Progenitor cell of endocrine pancreas (in vitro differentiated cells): ENCODE data around the gene SEMA4A. TPM values are rescaled to one million over a fixed set of nuclear protein-coding genes. Genes with fewer than 3 reads are reported as not detected.

ENCODE experiments used
- DNase-seq: peaks from one replicate; pipeline ENCODE4 v3.0.0; 2021; ENCODE audit warnings: low spot score; ENCODE audit not compliant: unreplicated experiment
- H3K27ac Mint-ChIP-seq: 2 replicates; pipeline ENCODE4 v1.8.0; 2021; ENCODE audit warnings: mild to moderate bottlenecking, moderate library complexity, mixed read lengths
- H3K27me3 Mint-ChIP-seq: 2 replicates; pipeline ENCODE4 v1.8.0; 2021; ENCODE audit warnings: mixed read lengths
- H3K36me3 Mint-ChIP-seq: 2 replicates; pipeline ENCODE4 v1.8.0; 2022; ENCODE audit warnings: mixed read lengths; ENCODE audit not compliant: insufficient read depth
- H3K4me1 Mint-ChIP-seq: 2 replicates; pipeline ENCODE4 v1.8.0; 2021; ENCODE audit warnings: low read depth, mixed read lengths
- H3K4me3 Mint-ChIP-seq: 2 replicates; pipeline ENCODE4 v1.8.0; 2021; ENCODE audit warnings: low read depth, mild to moderate bottlenecking, moderate library complexity, mixed read lengths
- H3K9me3 Mint-ChIP-seq: 2 replicates; pipeline ENCODE4 v1.8.0; 2021; ENCODE audit warnings: low read depth, mixed read lengths
- total RNA-seq: library from RNA; stranded (reverse); gene quantifications from 2 replicates; pipeline ENCODE4 v1.2.1, GENCODE V29; 2021
- TF ChIP-seq, protein P1 (sequence below): fragments of 200-600 bp; sonication (generic); IDR thresholded peaks from one replicate; pipeline ENCODE4 v1.5.0; 2021; ENCODE audit warnings: antibody characterized with exemption, mild to moderate bottlenecking; ENCODE audit not compliant: unreplicated experiment

SEMA4A gene
- total RNA-seq, 1 donor from 2014 or later: 2.1 TPM

DNA sequence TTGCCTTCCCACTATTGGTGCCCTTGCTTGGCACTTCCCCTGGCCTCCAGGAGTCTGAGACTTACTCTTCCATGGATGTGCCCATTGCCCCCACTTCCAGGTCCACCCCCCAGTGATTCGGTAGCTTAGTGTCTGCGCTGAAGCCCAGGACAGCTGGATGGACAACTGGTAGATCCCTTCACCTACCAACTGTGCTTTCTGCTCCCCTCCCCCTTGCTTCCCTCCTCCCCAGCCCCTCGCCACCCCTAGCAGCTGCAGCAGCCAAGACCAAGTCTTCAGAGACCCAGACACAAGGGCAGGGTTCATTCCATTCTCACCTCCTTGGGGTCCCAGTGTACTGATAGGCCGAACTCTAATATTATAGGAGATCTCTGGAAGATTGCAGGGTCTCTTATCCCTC is 31.9 kb upstream of the SEMA4A start:
- H3K4me1 Mint-ChIP-seq: peaks cover 24% of the 10 kb centered on the region
- DNase-seq: no peak

DNA sequence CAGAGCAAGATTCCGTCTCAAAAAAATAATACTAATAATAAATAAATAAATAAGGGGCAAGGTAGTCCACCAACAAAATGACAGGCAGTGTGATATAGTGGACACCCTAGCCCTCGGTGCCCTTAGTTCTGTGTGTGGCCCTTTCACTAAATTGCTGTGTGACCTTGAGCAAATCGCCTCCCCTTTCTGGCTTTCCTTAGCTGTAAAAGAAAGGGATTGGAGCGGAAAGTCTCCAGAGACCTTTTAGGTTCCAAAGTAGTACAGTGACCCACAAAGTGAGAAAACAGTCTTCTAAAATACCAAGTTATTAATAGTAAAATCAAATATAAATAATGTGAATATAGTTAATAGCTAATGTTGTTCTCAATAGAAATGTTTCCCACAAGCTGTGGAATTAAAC is 31.3 kb upstream of the SEMA4A start:
- Mint-ChIP-seq H3K27me3 (no peaks in the 10 kb centered on the region), H3K4me1 (peaks cover 24% of the 10 kb centered on the region), H3K4me3 (no peak overlapping the region), H3K9me3 (no peaks in the 10 kb centered on the region), H3K36me3 (peaks cover 8% of the 10 kb centered on the region), H3K27ac (no peak overlapping the region)
- TF ChIP-seq, protein P1, sequence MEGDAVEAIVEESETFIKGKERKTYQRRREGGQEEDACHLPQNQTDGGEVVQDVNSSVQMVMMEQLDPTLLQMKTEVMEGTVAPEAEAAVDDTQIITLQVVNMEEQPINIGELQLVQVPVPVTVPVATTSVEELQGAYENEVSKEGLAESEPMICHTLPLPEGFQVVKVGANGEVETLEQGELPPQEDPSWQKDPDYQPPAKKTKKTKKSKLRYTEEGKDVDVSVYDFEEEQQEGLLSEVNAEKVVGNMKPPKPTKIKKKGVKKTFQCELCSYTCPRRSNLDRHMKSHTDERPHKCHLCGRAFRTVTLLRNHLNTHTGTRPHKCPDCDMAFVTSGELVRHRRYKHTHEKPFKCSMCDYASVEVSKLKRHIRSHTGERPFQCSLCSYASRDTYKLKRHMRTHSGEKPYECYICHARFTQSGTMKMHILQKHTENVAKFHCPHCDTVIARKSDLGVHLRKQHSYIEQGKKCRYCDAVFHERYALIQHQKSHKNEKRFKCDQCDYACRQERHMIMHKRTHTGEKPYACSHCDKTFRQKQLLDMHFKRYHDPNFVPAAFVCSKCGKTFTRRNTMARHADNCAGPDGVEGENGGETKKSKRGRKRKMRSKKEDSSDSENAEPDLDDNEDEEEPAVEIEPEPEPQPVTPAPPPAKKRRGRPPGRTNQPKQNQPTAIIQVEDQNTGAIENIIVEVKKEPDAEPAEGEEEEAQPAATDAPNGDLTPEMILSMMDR: no peak
- DNase-seq: no peak

More for the DNA sequence above, 31.9 kb upstream of the SEMA4A start:
- Mint-ChIP-seq H3K27ac (no peak overlapping the region), H3K4me3 (no peak overlapping the region), H3K9me3 (no peaks in the 10 kb centered on the region), H3K36me3 (peaks cover 9% of the 10 kb centered on the region), H3K27me3 (no peaks in the 10 kb centered on the region)
- TF ChIP-seq, protein P1: no peak

DNA sequence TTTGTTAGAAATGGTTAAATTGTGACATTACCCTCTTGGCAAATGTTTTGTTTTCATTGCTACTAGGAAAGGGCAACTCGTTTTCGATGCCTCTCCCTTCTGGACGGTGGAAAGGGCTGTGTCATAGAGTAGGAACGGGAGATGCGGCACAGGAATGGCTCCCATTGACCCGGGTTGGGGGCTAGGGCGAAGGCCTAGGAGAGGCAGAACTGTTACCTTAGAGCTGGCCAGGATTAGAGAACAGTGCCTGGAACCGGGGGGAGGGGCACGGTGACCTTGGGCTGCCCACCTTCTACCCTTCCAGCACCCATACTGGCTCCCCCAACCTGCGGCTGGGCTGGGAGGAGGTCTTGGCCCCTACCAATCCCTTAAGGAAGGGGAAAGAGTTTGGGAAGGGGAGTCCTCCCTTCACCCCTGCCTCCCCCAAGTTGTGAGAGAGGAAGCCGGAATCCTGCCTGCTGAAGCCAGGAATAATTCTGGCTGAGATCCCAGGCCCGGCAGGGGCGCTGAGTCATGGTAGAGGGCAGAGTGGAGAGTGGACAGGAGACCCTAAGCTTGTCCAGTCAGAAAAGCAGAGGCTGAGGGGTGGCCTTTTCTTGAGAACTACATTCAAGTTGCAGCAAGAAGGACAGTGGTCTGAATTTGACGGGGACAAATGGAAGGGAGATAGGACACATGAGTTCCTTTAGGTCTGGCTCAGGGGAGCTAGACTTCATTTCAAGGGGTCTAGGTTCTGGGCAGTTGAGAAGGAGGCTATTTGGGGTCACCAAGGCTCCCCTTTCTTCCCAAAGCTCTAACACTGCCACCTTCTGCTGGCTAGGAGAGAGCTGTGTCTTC is 30.6 kb upstream of the SEMA4A start:
- no peak for DNase-seq
- TF ChIP-seq, protein P1: no peak
- H3K4me1 Mint-ChIP-seq: peaks cover 24% of the 10 kb centered on the region
- no peak overlapping the region for H3K4me3 Mint-ChIP-seq
- H3K9me3 Mint-ChIP-seq: no peaks in the 10 kb centered on the region
- no peaks in the 10 kb centered on the region for H3K27me3 Mint-ChIP-seq
- peak overlapping the region; percentile 94 for H3K27ac Mint-ChIP-seq
- H3K36me3 Mint-ChIP-seq: peaks cover 9% of the 10 kb centered on the region

DNA sequence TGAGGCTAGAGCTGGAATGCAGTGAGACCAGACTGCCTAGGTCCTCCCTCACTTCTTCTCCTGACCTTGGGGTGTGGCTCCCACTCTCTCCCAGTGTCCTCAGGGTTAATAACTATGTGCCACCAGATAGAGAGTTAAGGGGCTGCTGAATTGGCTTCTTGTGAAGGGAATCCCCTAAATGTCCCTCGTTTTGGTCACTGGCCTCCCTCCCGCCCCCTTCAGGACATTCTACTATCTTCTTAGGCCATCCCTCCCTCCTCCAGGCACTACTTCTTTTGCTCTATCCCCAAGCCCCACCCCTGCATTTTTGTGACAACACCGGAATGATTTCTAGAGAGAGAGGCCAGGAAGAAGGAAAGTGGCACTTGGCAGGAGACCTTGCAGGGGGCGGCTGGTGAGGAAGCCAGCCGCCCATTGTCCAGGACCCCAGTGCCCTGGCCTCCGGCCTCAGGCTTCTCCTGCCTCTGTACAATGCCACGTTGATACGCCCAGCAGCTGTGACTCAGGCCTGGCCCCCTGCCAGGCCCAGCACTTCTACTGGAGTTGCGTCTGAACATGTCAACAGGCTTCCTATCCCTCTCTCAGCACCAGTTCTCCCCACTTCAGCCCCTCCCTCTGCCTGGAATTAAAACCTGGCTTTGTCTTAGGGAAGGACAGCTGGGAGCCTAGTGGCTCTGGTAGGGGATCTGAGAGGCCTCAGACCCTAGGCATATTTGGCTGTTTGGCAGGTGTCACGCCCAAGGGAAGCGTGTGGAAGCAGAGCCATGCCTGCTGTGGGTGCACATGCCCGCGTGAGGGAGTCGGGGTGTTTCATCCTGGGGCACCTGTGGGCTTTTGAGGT is 29.8 kb upstream of the SEMA4A start:
- Mint-ChIP-seq H3K9me3 (no peaks in the 10 kb centered on the region), H3K27me3 (no peaks in the 10 kb centered on the region), H3K27ac (peak overlapping the region; percentile 94), H3K4me3 (no peak overlapping the region), H3K4me1 (peaks cover 19% of the 10 kb centered on the region), H3K36me3 (peaks cover 6% of the 10 kb centered on the region)
- TF ChIP-seq, protein P1: no peak
- DNase-seq: no peak
